ENCODE data around the gene GARIN3. TPM values are rescaled to one million over a fixed set of nuclear protein-coding genes. Genes with fewer than 3 reads are reported as not detected.

GARIN3 gene
- total RNA-seq, 4 donors from 2014 or later: not detected

DNA sequence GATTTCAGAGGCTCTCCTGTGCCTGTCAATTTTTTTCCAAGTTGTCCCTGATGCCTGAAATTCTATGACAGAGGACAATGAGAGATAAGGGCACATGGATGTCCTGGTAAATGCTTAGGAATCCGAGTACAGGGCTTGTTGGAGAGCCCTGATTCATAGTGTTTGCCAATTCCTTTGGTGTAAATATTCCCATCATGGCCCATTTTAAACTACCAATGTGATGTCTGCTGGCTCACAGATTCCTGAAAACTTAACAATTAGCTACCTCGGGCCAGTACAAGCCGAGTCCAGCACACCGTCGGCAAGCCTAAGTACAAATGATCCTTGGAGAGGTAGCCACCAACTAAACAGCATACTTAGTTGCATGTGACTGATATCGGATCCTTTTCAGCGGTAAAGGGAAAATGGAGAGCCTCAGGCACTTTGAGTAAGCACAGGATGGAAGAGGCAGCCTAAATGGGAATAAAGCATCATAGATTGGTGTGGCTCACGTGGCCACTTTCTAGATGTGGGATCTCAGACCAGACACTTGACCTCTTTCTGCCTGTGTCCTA is 18.1 kb upstream of the GARIN3 start:
- intact Hi-C loops (cut with DNase I): no loop called here
- H3K4me3 ChIP-seq (replicated peaks in 1 of 3): no peak overlapping the region
- H3K36me3 ChIP-seq: no peaks in the 10 kb centered on the region
- no peak for DNase-seq
- H3K27ac ChIP-seq: no peak overlapping the region
- no peaks in the 10 kb centered on the region for H3K9me3 ChIP-seq
- 82 to 92% methylated on average over 8 of the region's 8 CpGs for WGBS, 2 donors
- TF ChIP-seq, protein P1, sequence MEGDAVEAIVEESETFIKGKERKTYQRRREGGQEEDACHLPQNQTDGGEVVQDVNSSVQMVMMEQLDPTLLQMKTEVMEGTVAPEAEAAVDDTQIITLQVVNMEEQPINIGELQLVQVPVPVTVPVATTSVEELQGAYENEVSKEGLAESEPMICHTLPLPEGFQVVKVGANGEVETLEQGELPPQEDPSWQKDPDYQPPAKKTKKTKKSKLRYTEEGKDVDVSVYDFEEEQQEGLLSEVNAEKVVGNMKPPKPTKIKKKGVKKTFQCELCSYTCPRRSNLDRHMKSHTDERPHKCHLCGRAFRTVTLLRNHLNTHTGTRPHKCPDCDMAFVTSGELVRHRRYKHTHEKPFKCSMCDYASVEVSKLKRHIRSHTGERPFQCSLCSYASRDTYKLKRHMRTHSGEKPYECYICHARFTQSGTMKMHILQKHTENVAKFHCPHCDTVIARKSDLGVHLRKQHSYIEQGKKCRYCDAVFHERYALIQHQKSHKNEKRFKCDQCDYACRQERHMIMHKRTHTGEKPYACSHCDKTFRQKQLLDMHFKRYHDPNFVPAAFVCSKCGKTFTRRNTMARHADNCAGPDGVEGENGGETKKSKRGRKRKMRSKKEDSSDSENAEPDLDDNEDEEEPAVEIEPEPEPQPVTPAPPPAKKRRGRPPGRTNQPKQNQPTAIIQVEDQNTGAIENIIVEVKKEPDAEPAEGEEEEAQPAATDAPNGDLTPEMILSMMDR (IDR thresholded peaks at IDR 0.05): no peak
- no peak for TF ChIP-seq POLR2A (IDR thresholded peaks at IDR 0.05)
- H3K4me1 ChIP-seq: no peaks in the 10 kb centered on the region
- no peaks in the 10 kb centered on the region for H3K27me3 ChIP-seq

DNA sequence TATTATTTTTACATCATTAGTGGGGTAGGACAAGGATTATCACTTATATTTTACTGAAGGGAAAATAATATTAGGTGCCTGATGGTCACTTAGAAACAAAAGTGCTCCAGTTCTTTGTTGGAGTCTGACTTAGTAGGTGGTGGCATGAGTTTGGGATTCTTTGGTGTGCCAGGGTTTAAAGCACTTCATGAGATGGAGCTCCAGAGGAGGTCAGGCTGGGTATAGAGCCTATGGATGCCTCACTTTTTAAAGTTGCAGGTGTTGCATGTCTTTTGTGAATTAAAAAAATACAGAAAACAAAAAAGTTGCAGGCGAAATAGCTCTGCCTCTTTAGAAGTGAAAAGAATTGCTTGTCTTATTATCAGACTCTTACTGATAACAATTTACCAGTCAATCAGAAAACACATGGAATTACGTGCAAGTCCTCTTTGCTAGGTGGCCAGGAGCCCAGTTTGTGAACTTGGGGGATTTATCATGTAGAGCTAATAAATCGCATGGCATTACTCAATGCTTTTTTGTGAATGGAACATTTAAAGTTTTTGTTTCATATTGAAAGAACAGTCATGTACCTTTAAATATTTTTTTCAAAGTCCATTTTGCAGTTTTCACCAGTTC is 16.2 kb upstream of the GARIN3 start:
- H3K9me3 ChIP-seq: no peaks in the 10 kb centered on the region
- no peaks in the 10 kb centered on the region for H3K4me1 ChIP-seq
- no peak overlapping the region for H3K27ac ChIP-seq
- WGBS, 2 donors: 73 to 88% methylated on average over 3 of the region's 3 CpGs
- H3K36me3 ChIP-seq: no peaks in the 10 kb centered on the region
- DNase-seq: no peak
- intact Hi-C loops (cut with DNase I): no loop called here
- no peak overlapping the region for H3K4me3 ChIP-seq (replicated peaks in 1 of 3)
- H3K27me3 ChIP-seq: no peaks in the 10 kb centered on the region
- TF ChIP-seq POLR2A (IDR thresholded peaks at IDR 0.05): no peak
- TF ChIP-seq, protein P1 (IDR thresholded peaks at IDR 0.05): no peak

- 76 to 85% methylated on average over 8 of the region's 8 CpGs for WGBS, 2 donors
- H3K27ac ChIP-seq: no peak within 1 kb of the TSS
- H3K9me3 ChIP-seq: no peaks in the 10 kb centered on the region
- DNase-seq: no peak
- intact Hi-C loops (cut with DNase I): no loop called here
- H3K4me1 ChIP-seq: no peaks in the 10 kb centered on the region
- no peak within 1 kb of the TSS for H3K4me3 ChIP-seq (replicated peaks in 1 of 3)
- no peaks in the 10 kb centered on the region for H3K36me3 ChIP-seq
- TF ChIP-seq POLR2A (IDR thresholded peaks at IDR 0.05): peak in 1 of 2 donors; percentile 19
- TF ChIP-seq, protein P1 (IDR thresholded peaks at IDR 0.05): no peak
- no peaks in the 10 kb centered on the region for H3K27me3 ChIP-seq
Observed at GRCh38 chr5:157180374-157181264, 14.6 kb upstream of the GARIN3 start, which contains the start of gene ITK. Gene ITK, plus strand, starts transcription at chr5:157180840. Its CDS starts 138 bp downstream, at chr5:157180978.

GRCh38 chr5:157178966-157179365 is 12.9 kb upstream of the GARIN3 start:
- Histone ChIP-seq H3K4me3 (replicated peaks in 1 of 3) (no peak overlapping the region), H3K27ac (no peak overlapping the region), H3K27me3 (no peaks in the 10 kb centered on the region), H3K36me3 (no peaks in the 10 kb centered on the region), H3K9me3 (no peaks in the 10 kb centered on the region), H3K4me1 (no peaks in the 10 kb centered on the region)
- no peak for DNase-seq
- intact Hi-C loops (cut with DNase I): no loop called here
- WGBS, 2 donors: 40 to 54% methylated on average over 3 of the region's 3 CpGs
- TF ChIP-seq, protein P1 (IDR thresholded peaks at IDR 0.05): no peak
- TF ChIP-seq POLR2A (IDR thresholded peaks at IDR 0.05): no peak
